CD8-positive, alpha-beta memory T cell (primary cell): ENCODE results near the gene LOX. TPM values are rescaled to one million over a fixed set of nuclear protein-coding genes. Genes with fewer than 3 reads are reported as not detected.
"Not testable (repeated sequence)": the region's sequence is repeated elsewhere in the genome, so short reads cannot be mapped to it uniquely, and the experiment has no call there.

Experiments
- CTCF ChIA-PET: fragments of 350-600 bp; sonication (Branson Sonifier 250); formaldehyde crosslinking; loops from one replicate; lab custom pipeline; 2021; ENCODE audit warnings: antibody characterized with exemption; lab: Charles Lee
- POLR2A ChIA-PET: fragments of 350-600 bp; sonication (Branson Sonifier 250); formaldehyde crosslinking; loops from one replicate; lab custom pipeline; 2021; ENCODE audit warnings: antibody characterized with exemption; lab: Charles Lee
- DNase-seq, 5 donors: peaks; one replicate each; pipeline versions ENCODE4 v3.0.0 to v3.0.0-alpha.2; 2020 to 2022; ENCODE audit warnings: mixed read lengths in 1 of 5
- H3K27ac ChIP-seq: one replicate; pipeline ENCODE4 v1.7.0; 2013; ENCODE audit warnings: low read depth, mild to moderate bottlenecking, low read length, moderate library complexity
- H3K27me3 ChIP-seq: 2 replicates; pipeline ENCODE4 v1.7.0; 2013; ENCODE audit warnings: low read length, mild to moderate bottlenecking; ENCODE audit not compliant: insufficient read depth, poor library complexity, severe bottlenecking
- H3K36me3 ChIP-seq: 2 replicates; pipeline ENCODE4 v1.7.0; 2013; ENCODE audit warnings: mild to moderate bottlenecking, low read length, moderate library complexity; ENCODE audit not compliant: insufficient read depth
- H3K4me1 ChIP-seq: 2 replicates; pipeline ENCODE4 v1.7.0; 2013; ENCODE audit warnings: mild to moderate bottlenecking, low read length, moderate library complexity; ENCODE audit not compliant: insufficient read depth
- H3K4me3 ChIP-seq: 2 replicates; pipeline ENCODE4 v1.7.0; 2013; ENCODE audit warnings: mild to moderate bottlenecking, low read length
- H3K9me3 ChIP-seq: 2 replicates; pipeline ENCODE4 v1.7.0; 2013; ENCODE audit warnings: mild to moderate bottlenecking, low read length
- H3K27ac Mint-ChIP-seq, 8 donors: one replicate each; pipeline ENCODE4 v1.8.0; 2020 to 2021; ENCODE audit warnings: mixed read lengths in 8 of 8, mild to moderate bottlenecking in 6 of 8, inconsistent platforms in 3 of 8, moderate library complexity in 3 of 8
- H3K27me3 Mint-ChIP-seq, 2 donors: one replicate each; pipeline ENCODE4 v1.8.0; 2020 to 2021; ENCODE audit warnings: mixed read lengths in 2 of 2, mild to moderate bottlenecking in 1 of 2, moderate library complexity in 1 of 2
- H3K36me3 Mint-ChIP-seq, 3 donors: one replicate each; pipeline ENCODE4 v1.8.0; 2020 to 2021; ENCODE audit warnings: mixed read lengths in 3 of 3, inconsistent platforms in 1 of 3, mild to moderate bottlenecking in 1 of 3
- H3K4me1 Mint-ChIP-seq, 3 donors: one replicate each; pipeline ENCODE4 v1.8.0; 2020 to 2021; ENCODE audit warnings: mixed read lengths in 3 of 3, inconsistent platforms in 1 of 3, mild to moderate bottlenecking in 1 of 3
- H3K4me3 Mint-ChIP-seq, 7 donors: one replicate each; pipeline ENCODE4 v1.8.0; 2020 to 2021; ENCODE audit warnings: mixed read lengths in 7 of 7, mild to moderate bottlenecking in 6 of 7, moderate library complexity in 4 of 7, inconsistent platforms in 2 of 7
- H3K9me3 Mint-ChIP-seq, 5 donors: one replicate each; pipeline ENCODE4 v1.8.0; 2020 to 2022; ENCODE audit warnings: mixed read lengths in 5 of 5, mild to moderate bottlenecking in 3 of 5, moderate library complexity in 2 of 5, inconsistent platforms in 1 of 5
- polyA plus RNA-seq: library from polyadenylated mRNA; unstranded; fragments of 300-500 nt; fragmentation: Illumina TruSeq; gene quantifications from one replicate; pipeline ENCODE4 v1.2.3, GENCODE V29; 2021
- total RNA-seq, 2 experiments: library from RNA; stranded (reverse); gene quantifications; one replicate each; pipeline ENCODE4 v1.2.3, GENCODE V29; 2021

LOX gene
- total and polyA plus RNA-seq, 3 experiments from 2014 or later: not detected

GRCh38 chr5:122105909-122106308 is 27.9 kb upstream of the LOX start:
- H3K4me1 Mint-ChIP-seq: no peaks in the 10 kb centered on the region
- POLR2A ChIA-PET: no interaction called here
- no peaks in the 10 kb centered on the region for H3K36me3 ChIP-seq
- DNase-seq: no peak
- H3K36me3 Mint-ChIP-seq: no peaks in the 10 kb centered on the region
- no peak overlapping the region for H3K4me3 ChIP-seq
- no peaks in the 10 kb centered on the region for H3K9me3 Mint-ChIP-seq
- H3K27ac ChIP-seq: no peak overlapping the region
- H3K27ac Mint-ChIP-seq: no peak overlapping the region
- CTCF ChIA-PET: no interaction called here
- no peaks in the 10 kb centered on the region for H3K9me3 ChIP-seq
- no peaks in the 10 kb centered on the region for H3K27me3 ChIP-seq
- H3K4me3 Mint-ChIP-seq: no peak overlapping the region
- no peaks in the 10 kb centered on the region for H3K4me1 ChIP-seq
- peaks cover 0 to 8% of the 10 kb centered on the region in 2 donors for H3K27me3 Mint-ChIP-seq

GRCh38 chr5:122102825-122103224 is 24.8 kb upstream of the LOX start:
- CTCF ChIA-PET: no interaction called here

GRCh38 chr5:122101636-122102285 is 23.7 kb upstream of the LOX start:
- H3K36me3 ChIP-seq: no peaks in the 10 kb centered on the region
- H3K27ac ChIP-seq: no peak overlapping the region
- no peak overlapping the region for H3K4me3 ChIP-seq
- H3K27ac Mint-ChIP-seq: no peak overlapping the region
- H3K27me3 Mint-ChIP-seq: peaks cover 0 to 8% of the 10 kb centered on the region in 2 donors
- H3K9me3 ChIP-seq: no peaks in the 10 kb centered on the region
- no peaks in the 10 kb centered on the region for H3K9me3 Mint-ChIP-seq
- no peaks in the 10 kb centered on the region for H3K4me1 Mint-ChIP-seq
- CTCF ChIA-PET: no interaction called here
- POLR2A ChIA-PET: no interaction called here
- H3K4me1 ChIP-seq: no peaks in the 10 kb centered on the region
- no peak overlapping the region for H3K4me3 Mint-ChIP-seq
- H3K36me3 Mint-ChIP-seq: no peaks in the 10 kb centered on the region
- no peaks in the 10 kb centered on the region for H3K27me3 ChIP-seq
- no peak for DNase-seq

More at GRCh38 chr5:122102825-122103224, 24.8 kb upstream of the LOX start:
- POLR2A ChIA-PET: no interaction called here
- no peak for DNase-seq
- no peak overlapping the region for H3K27ac ChIP-seq
- no peaks in the 10 kb centered on the region for H3K4me1 Mint-ChIP-seq
- H3K36me3 Mint-ChIP-seq: no peaks in the 10 kb centered on the region
- H3K9me3 Mint-ChIP-seq: no peaks in the 10 kb centered on the region
- no peaks in the 10 kb centered on the region for H3K36me3 ChIP-seq
- H3K4me3 Mint-ChIP-seq: no peak overlapping the region
- H3K27me3 ChIP-seq: no peaks in the 10 kb centered on the region
- H3K9me3 ChIP-seq: no peaks in the 10 kb centered on the region
- no peak overlapping the region for H3K4me3 ChIP-seq
- no peak overlapping the region for H3K27ac Mint-ChIP-seq
- no peaks in the 10 kb centered on the region for H3K4me1 ChIP-seq
- peaks cover 0 to 8% of the 10 kb centered on the region in 2 donors for H3K27me3 Mint-ChIP-seq

DNA sequence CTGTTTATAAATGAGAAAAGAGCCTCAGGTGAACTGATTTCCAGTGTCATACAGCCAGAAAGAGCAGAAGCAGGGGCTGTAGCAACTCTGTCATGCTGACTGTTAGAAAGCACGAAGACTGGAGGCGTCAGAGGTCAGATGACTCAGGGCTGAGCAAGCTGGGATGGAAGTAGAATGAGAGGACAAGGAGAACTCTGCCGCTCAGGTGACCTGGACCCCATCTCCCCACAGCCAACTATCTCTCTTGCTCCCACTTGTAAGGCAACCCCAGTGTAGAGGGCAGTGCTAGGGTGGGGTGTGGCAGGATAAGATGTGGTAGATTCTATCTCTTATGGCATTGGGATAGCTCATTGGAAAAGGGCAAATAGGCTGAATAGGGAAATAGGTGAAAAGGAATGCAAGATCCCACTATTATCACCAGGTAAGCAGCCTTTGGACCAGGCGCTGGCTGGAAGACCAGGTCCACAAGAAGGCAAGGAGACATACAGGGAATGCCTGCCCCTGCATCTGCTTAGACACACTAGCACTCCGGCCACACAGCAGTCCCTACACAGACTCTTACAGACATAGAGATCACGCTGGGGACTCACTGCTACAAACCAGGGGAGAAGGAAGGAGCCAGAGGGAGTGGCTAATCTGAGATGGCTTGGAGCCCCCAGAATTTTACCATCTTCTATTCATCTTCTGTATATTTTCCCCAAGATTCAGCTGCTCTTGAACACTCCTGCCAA is 21.2 kb upstream of the LOX start:
- ChIA-PET POLR2A (no interaction called here), CTCF (no interaction called here)
- Histone ChIP-seq H3K27ac (no peak overlapping the region), H3K4me3 (no peak overlapping the region), H3K27me3 (no peaks in the 10 kb centered on the region), H3K4me1 (no peaks in the 10 kb centered on the region), H3K36me3 (no peaks in the 10 kb centered on the region), H3K9me3 (no peaks in the 10 kb centered on the region)
- H3K4me1 Mint-ChIP-seq: no peaks in the 10 kb centered on the region
- H3K27ac Mint-ChIP-seq: no peak overlapping the region
- DNase-seq: no peak
- H3K9me3 Mint-ChIP-seq: no peaks in the 10 kb centered on the region
- no peaks in the 10 kb centered on the region for H3K36me3 Mint-ChIP-seq
- H3K27me3 Mint-ChIP-seq: peaks cover 4 to 5% of the 10 kb centered on the region in 2 donors
- H3K4me3 Mint-ChIP-seq: no peak overlapping the region

- ChIA-PET POLR2A (no interaction called here), CTCF (no interaction called here)
- Mint-ChIP-seq H3K36me3 (no peaks in the 10 kb centered on the region), H3K27ac (no peak overlapping the region), H3K9me3 (no peaks in the 10 kb centered on the region), H3K4me1 (no peaks in the 10 kb centered on the region), H3K27me3 (peaks cover 4 to 5% of the 10 kb centered on the region in 2 donors), H3K4me3 (no peak overlapping the region)
- Histone ChIP-seq H3K36me3 (no peaks in the 10 kb centered on the region), H3K4me3 (no peak overlapping the region), H3K27me3 (no peaks in the 10 kb centered on the region), H3K4me1 (no peaks in the 10 kb centered on the region), H3K9me3 (no peaks in the 10 kb centered on the region), H3K27ac (no peak overlapping the region)
- no peak for DNase-seq
These were observed 19.3 kb upstream of the LOX start for GRCh38 chr5:122097391-122097790.

DNA sequence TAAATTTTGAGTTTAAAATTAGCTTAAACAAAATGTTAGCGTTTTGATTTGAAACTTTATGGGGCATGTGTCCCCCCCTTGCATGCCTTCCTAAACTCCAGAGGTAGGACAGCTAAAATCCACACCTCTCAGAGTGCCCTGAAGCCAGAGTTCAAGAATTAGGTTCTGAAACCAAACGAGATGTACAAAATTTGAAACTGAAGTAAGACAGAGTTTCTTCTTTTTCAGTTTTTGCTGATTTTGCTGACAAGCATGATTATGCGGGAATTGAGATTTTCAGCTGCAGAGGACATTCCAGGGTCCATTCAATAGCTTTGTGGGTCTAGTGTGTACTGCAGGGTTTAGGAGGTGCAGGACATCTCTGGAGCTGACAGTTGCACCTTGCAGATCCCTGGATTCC is 17.1 kb upstream of the LOX start:
- H3K27me3 Mint-ChIP-seq: peaks cover 0 to 8% of the 10 kb centered on the region in 2 donors
- POLR2A ChIA-PET: no interaction called here
- no peak overlapping the region for H3K4me3 Mint-ChIP-seq
- no peak overlapping the region for H3K27ac ChIP-seq
- H3K4me3 ChIP-seq: no peak overlapping the region
- no peaks in the 10 kb centered on the region for H3K9me3 ChIP-seq
- H3K4me1 ChIP-seq: no peaks in the 10 kb centered on the region
- DNase-seq: no peak
- H3K36me3 Mint-ChIP-seq: no peaks in the 10 kb centered on the region
- CTCF ChIA-PET: no interaction called here
- no peak overlapping the region for H3K27ac Mint-ChIP-seq
- no peaks in the 10 kb centered on the region for H3K4me1 Mint-ChIP-seq
- H3K9me3 Mint-ChIP-seq: no peaks in the 10 kb centered on the region
- H3K36me3 ChIP-seq: no peaks in the 10 kb centered on the region
- no peaks in the 10 kb centered on the region for H3K27me3 ChIP-seq

DNA sequence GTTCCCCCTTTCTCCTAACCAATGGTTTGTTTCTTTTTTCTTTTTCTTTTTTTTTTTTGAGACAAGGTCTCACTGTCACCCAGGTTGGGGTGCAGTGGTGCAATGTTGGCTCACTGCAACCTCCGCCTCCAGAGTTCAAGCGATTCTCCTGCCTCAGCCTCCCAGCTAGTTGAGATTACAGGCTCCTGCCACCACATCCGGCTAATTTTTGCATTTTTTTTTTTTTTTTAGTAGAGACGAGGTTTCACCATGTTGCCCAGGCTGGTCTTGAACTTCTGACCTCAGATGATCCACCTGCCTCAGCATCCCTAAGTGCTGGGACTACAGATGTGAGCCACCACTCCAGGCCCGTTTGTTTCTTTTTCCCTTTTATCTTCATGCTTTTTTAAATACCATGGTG is 16.2 kb upstream of the LOX start:
- CTCF ChIA-PET, H3K36me3 ChIP-seq, H3K36me3 Mint-ChIP-seq, H3K4me3 Mint-ChIP-seq, H3K27me3 ChIP-seq, H3K27ac Mint-ChIP-seq, H3K27me3 Mint-ChIP-seq, H3K27ac ChIP-seq, H3K4me3 ChIP-seq, POLR2A ChIA-PET, H3K4me1 Mint-ChIP-seq, DNase-seq, H3K4me1 ChIP-seq, H3K9me3 ChIP-seq, H3K9me3 Mint-ChIP-seq: not testable (repeated sequence)

- CTCF ChIA-PET: no interaction called here
- Mint-ChIP-seq H3K4me3 (no peak overlapping the region), H3K4me1 (no peaks in the 10 kb centered on the region), H3K27ac (no peak overlapping the region), H3K36me3 (no peaks in the 10 kb centered on the region), H3K27me3 (peaks cover 0 to 8% of the 10 kb centered on the region in 2 donors), H3K9me3 (no peaks in the 10 kb centered on the region)
- Histone ChIP-seq H3K4me1 (no peaks in the 10 kb centered on the region), H3K27ac (no peak overlapping the region), H3K27me3 (no peaks in the 10 kb centered on the region), H3K36me3 (no peaks in the 10 kb centered on the region), H3K9me3 (no peaks in the 10 kb centered on the region), H3K4me3 (no peak overlapping the region)
- no peak for DNase-seq
- POLR2A ChIA-PET: no interaction called here
These were observed 15.5 kb upstream of the LOX start for GRCh38 chr5:122093415-122094180.
